GM20431 (cell line): ENCODE results near the gene ZDHHC13.

Experiments
- in situ Hi-C: fragments of 300-500 bp; cut with MseI, MboI; formaldehyde crosslinking; loops from one replicate; pipeline ENCODE4 v1.15.0; 2020; ENCODE audit warnings: low sequenced_read_pairs; ENCODE audit not compliant: unreplicated experiment

ZDHHC13 gene

GRCh38 chr11:19199048-19199447 is 82.1 kb downstream of the ZDHHC13 start:
- in situ Hi-C loops: no loop called here

DNA sequence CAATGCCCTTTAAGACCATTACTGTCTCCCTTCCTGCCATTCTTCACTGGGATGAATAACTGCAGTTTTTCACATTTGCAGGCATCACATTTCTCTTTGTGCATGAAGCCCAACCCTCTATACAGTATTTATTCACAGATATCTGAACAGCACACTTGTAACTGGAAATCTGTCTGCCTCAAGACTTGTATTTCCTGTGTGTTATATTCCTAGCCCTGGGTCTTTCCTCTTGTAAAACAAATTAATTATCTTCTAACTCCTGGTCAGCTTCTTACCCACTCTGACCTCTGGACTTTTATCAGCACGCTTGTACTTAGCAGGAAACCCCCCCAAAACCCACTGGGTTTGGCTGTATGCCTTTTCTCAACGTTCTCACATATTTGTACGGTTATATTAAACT is 82.8 kb downstream of the ZDHHC13 start:
- in situ Hi-C loops: no loop called here

GRCh38 chr11:19200410-19201201 is 83.6 kb downstream of the ZDHHC13 start:
- in situ Hi-C loops: no loop called here

DNA sequence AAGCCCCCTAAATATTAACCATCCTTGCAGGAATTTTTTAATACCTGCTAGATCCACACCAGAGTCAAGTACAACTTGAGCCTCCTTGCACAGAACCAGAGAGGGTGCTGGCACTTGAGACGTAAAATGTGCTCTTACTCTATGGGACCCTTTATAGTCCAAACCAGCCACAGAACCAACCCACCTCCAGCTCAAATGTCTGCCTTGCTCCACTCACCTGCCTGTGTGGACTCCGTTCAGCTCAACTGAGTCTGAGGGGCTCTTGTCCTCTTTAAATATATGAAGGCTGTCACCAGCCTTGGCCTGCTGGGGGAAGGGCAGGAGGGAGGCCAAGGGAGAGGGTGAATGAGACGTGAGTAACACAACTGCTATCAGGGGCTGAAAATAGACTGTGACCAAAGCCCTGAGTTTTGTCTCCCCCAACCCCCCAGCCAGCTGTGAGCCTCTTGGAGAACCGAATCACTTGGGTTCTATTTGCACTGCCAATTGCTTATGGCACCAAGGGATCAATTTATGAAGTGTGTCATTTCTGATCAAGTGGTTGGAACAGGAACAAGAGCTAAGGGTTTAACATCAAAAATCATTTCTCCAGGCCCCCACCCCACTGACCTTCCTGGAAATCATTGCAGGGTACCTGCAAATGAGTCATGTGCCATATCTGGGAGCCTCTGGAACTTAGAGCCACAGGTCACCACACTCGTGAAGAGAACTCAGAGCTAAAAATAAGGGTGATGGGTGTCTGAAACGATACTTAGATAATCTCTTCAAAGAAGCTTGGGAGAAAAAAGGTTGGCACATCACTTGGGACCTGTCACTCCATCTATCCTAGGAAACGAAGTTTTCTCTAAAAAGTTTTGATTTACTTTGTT is 85.0 kb downstream of the ZDHHC13 start, which contains the start of gene CSRP3:
TSS of gene CSRP3 (minus strand) at position 247 of the 869 bp plus-strand sequence. CDS start 9,535 bp downstream, outside the sequence.
- in situ Hi-C loops: no loop called here

GRCh38 chr11:19204836-19205235 is 87.9 kb downstream of the ZDHHC13 start:
- in situ Hi-C loops: no loop called here

- in situ Hi-C loops: no loop called here
These were observed 91.2 kb downstream of the ZDHHC13 start for GRCh38 chr11:19208181-19208580.

DNA sequence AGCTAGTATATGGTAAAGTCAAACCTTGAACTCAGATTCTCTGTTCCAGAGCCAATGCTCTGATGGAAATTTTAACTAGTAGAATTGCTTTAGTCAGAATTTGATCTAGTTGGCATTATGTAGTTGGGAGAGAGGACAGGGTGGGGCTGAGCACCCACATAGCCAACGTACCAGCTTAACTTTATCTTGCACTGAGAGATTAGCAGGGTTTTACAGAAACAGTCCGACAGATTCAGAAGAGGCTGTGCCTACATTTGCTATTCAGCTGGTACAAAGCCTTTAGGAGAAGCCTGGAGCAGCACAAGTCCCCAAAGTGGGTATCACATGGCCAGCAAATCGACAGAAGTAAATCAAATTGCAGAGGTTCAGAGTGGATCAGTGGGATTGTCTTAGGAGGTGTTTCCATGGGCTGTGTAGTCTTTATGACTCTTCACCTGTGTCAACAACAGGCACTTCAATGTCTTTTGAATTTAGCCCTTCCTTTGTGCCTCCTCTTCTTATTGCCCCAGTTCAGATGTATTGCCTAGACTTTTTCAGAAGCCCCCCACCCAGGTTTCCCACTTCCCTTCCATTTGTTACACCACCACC is 92.1 kb downstream of the ZDHHC13 start:
- in situ Hi-C loops: no loop called here

DNA sequence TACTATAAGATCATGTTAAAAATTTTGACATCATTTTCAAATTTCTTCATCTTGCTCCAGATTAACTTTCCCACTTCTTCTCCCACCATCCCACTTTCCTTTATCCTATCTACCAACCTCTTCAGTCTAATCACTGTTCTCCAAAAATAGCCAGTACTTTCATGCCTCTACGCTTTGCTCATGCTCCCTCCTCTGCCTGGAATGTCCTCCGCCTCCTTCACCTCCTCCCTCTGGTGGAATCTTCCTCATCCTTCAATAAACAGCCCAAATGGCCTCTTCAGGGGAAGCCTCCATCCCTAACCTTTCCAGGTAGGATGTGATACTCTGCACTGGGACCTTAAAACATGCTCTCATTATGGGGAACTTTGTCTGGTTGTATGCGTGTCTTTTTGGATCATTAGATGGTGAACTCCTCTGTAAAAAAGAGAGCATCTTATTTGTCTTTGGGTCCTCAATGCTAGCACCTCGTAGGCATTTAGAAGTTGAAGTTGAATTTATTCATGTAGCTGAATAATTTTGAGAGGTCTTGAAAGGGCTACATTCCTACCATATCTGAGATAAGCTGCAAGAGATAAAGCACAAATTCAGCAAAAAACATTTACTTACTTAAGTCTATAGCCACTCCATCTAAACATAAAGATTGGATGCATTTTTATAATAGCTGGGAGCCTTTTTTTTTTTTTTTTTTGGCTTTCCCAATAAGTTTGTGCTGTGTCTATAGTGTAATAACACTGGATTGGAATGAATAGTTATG is 92.8 kb downstream of the ZDHHC13 start:
- in situ Hi-C loops: no loop called here

DNA sequence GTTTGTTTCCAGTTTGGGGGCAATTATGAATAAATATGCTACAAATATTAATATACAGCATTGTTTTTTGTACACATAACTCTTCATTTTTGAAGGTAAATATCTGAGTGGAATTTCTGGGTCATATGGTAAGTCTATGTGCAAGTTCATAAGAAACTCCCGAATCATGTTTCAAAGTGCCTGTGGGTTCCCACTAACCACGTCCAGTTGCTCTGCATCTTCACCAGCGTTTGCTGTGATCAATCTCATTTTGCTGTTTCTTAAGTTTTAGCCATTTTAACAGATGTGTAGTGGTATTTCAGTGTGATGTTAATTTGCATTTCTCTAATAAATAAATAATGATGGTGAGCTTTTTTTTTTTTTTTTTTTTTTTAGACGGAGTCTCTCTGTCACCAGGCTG is 99.1 kb downstream of the ZDHHC13 start:
- in situ Hi-C loops: no loop called here

GRCh38 chr11:19216709-19217374 is 99.9 kb downstream of the ZDHHC13 start:
- in situ Hi-C loops: no loop called here

DNA sequence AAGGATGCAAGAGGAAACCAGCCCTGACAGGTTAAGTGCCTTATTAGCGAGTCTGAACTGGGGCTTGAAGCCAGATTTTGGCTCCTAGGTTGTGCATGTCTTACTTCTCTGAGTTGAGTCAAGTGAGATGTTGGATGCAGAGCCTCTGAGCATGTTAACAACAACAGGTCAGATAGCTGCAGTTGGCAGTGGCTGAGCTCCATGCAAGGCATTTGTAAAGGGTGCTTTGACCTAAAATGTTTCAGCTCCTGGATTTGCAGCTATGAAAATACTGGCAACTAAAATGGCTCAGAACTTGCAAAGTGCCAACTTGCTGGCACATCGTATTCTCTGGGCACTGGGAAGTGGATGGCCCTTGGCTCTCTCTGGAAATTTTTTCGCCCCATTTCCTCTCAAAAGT is 101.2 kb downstream of the ZDHHC13 start:
- in situ Hi-C loops: no loop called here

- in situ Hi-C loops: no loop called here
These were observed 102.0 kb downstream of the ZDHHC13 start for GRCh38 chr11:19218786-19219460.

DNA sequence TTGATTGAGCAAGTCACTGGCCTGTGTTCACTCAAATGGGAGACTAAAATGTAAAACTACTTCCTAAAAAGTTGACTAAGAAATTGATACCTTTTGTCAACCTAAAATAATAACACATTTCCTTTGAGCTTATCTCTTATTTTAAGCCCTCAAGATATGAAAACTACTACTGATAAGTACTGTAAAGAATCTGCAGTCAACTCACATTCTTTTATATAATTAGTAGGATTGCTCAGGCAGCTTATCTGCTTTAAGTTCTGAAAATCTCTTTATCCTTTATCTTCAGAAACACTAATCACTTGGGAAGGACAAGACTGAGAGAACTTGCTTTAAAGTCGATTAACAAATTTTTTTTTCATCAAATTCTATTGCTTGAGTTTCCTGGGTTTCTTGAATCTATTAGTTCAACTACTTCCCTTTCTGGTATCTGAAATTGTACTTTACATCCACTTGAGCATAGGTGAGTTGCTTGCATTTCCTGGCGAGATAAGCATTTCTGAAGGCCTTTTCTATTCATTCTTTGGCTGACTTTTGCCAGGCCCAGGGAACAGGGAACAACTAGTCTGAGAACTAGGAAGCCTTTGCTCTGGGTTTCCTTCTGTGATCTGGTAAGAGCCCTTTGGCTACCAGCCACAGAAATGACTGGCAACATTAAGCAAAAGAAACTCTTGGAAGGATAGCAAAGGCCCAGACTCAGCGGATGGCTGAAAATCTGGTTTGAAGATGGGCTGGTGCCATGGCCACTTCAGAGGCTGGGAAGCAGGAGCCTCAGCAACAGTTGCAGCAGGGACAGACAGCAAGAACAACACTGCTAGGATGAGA is 104.1 kb downstream of the ZDHHC13 start:
- in situ Hi-C loops: no loop called here

GRCh38 chr11:19225123-19225522 is 108.2 kb downstream of the ZDHHC13 start:
- in situ Hi-C loops: no loop called here

DNA sequence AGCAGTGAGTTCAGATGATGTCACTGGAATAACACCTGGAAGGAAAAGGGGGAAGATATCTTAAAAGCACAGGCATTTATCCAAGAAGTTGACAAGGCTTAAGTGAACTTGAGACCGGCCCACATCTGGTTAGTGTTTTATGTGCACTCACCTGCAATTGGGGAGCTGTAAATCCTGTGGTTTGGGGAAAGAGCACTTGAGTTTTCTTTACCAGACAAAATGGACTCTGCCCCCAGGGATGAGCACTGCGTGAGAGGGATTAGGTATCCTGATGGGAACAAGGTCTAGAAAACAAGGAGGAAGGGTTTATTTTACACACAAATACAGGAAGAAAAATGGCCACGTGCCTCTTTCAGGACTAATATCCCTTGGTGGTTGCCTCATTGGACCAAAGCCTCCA is 108.6 kb downstream of the ZDHHC13 start:
- in situ Hi-C loops: no loop called here
